GM21576 (cell line): ENCODE measurements around the gene GNA14.
"Not testable (repeated sequence)": the region's sequence is repeated elsewhere in the genome, so short reads cannot be mapped to it uniquely, and the experiment has no call there.

Experiments
- ATAC-seq: cut with Tn5 transposase; IDR thresholded peaks from one replicate; pipeline ENCODE4 v1.9.1; 2021; ENCODE audit warnings: mild to moderate bottlenecking, moderate library complexity; ENCODE audit not compliant: unreplicated experiment

GNA14 gene

GRCh38 chr9:77592476-77592875, 55.6 kb downstream of the GNA14 start:
- ATAC-seq = no peak

DNA sequence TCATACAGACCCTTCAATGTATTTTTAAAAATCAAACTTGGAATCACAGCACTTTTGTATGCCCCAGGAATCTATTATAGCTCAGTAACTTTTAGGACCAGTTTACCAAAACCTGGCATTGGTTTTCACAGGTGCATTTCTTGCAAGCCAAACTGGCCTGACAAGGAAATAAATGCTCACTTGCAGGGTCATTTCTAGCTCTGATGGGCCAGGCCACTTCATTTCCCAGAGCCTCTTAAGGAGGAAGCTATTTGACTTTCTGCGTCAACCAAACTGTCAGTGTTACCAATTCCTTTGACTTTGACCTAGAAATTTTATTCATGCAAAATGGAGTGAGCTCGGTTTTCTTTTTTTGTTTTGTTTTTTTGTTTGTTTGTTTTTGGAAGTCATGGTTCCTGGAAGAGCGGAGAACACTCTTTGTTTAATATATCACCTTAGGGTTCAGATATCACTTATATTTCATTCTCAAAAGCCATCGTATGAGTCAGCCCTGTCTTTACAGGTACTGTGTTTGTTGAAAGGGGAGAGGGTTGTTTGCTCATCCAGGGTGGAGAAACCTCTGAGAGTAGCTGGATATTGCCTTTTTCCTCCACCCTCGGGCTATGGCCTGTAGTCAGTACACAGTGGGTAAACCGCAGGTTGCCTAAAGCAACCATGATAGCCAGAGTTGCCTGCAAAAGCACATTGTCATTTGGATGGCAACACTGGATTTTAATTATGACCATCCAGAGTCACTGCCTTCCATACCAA, 58.9 kb downstream of the GNA14 start:
- ATAC-seq = no peak

DNA sequence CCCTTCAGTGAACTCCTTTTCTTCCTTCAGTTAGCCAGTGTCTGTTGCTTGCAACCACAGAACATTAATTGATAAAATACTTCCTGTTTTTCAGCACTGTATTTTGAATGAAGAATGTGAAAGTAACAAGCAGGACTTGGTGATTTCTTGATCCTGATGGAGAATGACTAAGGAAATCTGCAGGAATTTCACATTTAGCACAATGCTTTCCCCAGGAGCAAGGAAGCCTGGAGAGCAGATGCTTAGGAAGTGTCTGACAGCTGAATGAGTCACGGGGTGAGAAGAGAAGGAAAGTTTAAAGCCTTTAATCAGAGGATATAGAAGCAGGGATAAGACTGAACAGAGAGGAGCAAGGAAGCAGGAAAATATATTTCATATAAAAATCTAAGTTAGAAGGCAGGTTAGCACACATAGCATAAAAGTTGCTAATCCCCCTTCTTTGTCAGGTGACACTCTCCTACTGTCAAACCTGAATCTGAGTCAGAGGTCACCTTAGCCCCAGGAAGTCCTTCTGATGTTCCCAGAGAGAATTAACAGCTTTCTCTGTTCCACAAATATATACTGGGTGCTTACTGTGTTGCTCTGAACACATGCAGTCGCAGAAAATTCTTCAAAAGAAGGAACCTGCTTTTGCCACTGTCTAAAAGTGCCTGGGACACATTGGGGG, 59.7 kb downstream of the GNA14 start:
- ATAC-seq = no peak

- no peak for ATAC-seq
These were observed 60.3 kb downstream of the GNA14 start for GRCh38 chr9:77587851-77588250.

- ATAC-seq = no peak
These were observed 61.1 kb downstream of the GNA14 start for GRCh38 chr9:77587042-77587441.

GRCh38 chr9:77586591-77586990, 61.5 kb downstream of the GNA14 start:
- no peak for ATAC-seq

DNA sequence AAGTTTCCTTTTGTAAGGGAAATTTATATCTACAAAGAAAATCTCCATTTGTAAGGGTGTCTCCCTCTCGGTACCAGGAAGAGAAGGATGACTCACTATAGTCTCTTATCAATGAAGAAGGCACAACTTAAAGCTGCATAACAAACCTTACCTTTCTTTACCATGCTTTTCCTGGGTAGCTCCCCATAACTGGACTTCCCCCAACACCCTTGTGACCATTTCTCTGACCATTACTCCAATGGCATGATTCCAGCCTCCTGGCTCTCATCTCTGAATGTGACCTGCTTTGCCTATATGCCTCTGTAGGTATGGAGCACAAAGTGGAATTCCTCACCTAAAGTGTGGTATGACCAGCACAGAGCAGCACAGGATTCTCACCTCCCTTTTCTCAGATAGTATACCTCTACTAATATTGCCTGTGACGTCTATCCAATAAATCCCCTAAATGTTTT, 62.8 kb downstream of the GNA14 start:
- ATAC-seq = no peak

DNA sequence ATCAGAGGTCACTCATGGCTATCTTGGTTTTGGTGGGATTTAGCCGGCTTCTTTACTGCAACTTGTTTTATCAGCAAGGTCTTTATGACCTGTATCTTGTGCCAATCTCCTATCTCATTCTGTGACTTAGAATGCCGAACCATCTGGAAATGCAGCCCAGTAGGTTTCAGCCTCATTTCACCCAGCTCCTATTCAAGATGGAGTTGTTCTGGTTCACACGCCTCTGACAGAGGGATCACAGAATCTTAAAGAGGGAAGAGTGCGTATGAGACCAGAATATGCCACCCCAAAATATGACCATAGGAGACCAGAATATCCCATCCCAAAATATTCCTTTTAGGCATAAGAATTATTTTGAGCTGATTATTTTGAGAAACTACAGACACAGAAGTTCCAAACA, 63.2 kb downstream of the GNA14 start:
- not testable (repeated sequence) for ATAC-seq

DNA sequence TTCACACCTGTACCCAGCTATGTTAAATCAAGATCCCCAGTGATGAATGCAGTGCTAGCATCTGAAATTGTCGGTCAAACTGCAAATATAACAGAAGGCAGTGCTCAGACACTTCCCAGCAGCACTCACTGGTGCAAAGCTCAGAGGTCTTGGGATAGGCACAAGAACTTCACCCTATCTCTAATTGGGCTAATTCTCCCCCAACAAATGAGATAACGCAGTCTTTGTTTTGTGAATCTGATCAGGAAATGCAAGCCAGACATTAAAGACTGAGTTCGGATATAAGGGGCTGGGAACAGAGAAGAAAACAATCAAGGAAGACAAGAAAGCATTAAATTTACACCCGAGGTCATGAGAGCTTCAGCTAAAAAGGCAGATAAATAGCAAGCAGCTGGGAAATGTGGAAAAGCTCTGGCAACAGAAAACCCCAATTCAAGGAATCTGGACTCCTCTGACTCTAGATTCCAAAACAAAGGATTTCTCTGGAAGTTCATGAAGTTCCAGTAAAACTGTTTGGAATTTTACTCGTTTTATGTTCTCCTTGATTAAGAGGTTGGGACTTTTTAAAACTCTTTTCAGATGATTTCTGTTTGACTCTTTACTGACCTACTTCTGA, 65.1 kb downstream of the GNA14 start:
- ATAC-seq = no peak

- ATAC-seq = no peak
These were observed 65.6 kb downstream of the GNA14 start for GRCh38 chr9:77582525-77582924.

DNA sequence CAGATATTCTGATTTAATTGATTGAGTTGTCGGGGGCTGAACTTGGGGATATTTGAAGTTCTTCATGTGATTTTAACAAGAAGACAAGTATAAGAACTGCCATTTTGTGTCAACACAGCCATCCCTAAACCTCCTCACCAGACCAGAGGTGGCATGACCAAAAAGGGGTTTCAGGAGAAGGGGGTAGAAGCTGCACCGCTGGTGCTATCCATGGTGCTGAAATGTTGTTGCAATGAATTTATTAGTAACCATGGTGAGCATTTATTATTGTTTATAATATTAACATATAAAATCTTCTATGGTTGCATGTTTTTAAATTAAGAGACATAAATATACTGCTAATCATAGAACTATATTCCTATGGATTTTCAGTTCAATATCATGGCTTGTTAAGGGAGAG, 72.3 kb downstream of the GNA14 start:
- no peak for ATAC-seq

GRCh38 chr9:77569335-77569734, 78.8 kb downstream of the GNA14 start:
- ATAC-seq = no peak

GRCh38 chr9:77563174-77563573, 84.9 kb downstream of the GNA14 start:
- ATAC-seq = no peak

DNA sequence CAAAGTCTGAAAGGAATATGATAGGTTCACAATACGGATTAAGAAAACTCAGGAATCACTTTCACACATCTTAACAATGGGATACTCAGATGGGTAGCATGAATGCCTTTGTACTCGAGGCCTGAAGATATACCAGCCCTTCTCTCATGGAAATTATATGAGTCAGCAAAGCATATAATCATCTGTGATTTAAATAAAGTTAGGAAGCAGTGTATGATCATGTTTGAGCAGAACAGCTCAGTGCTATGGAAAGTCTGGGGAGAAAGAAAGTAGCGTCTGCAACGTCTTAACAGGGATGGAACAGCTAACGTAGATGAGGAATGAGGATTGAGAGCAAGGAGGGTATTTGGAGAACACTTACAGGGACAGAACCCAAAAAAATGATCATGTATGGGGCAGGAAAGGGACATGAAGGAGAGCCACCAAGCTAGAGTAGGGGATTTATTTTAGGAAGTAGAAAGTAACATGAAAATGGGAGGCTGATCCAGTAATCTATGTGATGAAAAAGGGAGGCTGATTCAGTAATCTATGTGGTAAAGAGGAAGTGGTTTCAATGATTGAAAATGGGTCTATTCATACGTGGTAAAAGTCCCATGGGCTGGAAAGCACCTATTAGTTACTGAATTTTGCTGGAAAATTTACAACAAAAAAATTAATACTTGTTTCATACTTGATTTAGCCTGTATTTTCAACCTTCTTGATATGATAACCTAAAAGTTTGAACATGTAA, 85.9 kb downstream of the GNA14 start:
- ATAC-seq = no peak

- no peak for ATAC-seq
These were observed 86.6 kb downstream of the GNA14 start for GRCh38 chr9:77561331-77562018.

GRCh38 chr9:77556396-77556795, 91.7 kb downstream of the GNA14 start:
- no peak for ATAC-seq

- no peak for ATAC-seq
These were observed 93.5 kb downstream of the GNA14 start for GRCh38 chr9:77554586-77555105.

DNA sequence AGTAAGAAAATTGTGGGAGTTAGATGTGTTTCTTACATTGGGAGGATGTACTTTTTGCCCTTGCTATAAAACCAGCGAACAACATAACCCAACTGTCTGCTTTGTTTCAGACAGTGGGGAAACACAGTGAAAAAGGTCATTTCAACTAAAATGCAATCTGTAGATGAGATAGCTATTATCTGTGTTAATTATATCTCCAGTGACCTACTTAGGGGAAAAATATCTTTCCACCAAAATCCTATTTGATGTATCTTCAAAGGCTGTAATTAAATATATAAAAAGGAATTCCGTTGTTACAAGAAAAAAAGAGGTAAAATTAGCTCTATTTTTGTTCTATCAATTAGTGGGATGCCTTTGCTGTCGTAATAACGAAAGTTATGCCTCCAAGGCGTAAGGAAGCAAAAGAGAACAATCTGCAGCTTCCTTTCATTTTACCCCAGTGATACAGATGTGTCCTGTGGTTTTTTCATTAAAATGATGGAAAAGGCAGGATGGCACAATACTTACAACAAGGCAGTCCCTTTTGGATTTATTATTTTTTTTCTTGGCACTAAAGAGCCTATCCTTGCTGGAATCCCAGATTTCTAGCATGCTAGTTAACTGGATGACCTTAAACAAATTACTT, 100.9 kb downstream of the GNA14 start:
- no peak for ATAC-seq

DNA sequence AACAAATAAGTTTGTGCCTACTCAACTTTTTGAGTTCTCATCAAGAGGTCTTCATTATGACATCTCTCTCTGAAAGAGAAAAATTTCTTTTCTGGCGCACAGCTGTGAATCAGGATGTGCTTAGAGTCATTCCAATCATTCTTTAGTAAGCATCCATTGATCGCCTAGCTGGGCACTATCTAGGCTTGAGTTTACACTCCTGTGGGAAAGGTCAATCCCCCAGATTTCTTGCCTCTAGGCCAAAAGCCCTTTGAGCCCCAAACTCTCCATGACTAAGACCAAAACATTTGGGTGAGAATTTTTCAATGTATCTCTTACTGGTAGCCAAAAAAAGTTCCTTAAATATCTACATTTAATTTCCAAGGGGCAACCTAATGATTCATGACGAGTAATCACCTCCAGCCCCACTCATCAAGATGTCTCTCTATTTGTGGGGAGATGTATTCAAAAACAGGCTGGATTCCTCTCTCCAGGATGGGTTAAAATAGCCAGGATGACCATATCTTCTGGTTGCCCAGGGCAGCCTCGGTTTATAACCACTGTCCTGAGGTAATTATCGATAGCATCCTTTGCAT, 101.7 kb downstream of the GNA14 start:
- ATAC-seq = no peak

DNA sequence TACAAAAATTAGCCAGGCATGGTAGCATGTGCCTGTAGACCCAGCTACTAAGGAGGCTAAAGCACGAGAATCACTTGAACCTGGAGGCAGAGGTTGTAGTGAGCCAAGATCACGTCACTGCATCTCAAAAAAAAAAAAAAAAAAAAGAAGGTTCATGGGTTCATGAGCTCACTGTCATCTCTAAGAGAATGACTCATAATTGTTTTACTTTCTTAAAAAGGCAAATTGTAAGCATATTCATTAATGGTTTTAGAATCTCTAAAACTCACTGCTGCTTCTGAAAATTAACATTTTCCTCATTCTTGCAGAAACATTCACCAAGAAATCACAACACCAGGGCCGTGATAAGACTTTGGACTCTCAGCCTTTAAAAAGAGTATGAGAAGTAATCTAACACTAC, 103.6 kb downstream of the GNA14 start:
- ATAC-seq = no peak
